GM08714 (cell line): ENCODE data around the gene ALCAM.

Experiments used
- H3K4me3 ChIP-seq: fragments of 200-500 bp; sonication (Bioruptor generic); 2 replicates; pipeline ENCODE4 v1.5.1; 2014; ENCODE audit warnings: mild to moderate bottlenecking, low read length, inconsistent platforms
- ZNF274 ChIP-seq: IDR thresholded peaks from 2 replicates; pipeline ENCODE4 v1.6.1; 2012; ENCODE audit warnings: mild to moderate bottlenecking, low read depth, low read length

ALCAM gene

GRCh38 chr3:105553851-105554250 lies 187.1 kb downstream of the ALCAM start:
- no peak overlapping the region for H3K4me3 ChIP-seq
- no peak for TF ChIP-seq ZNF274

- TF ChIP-seq ZNF274: no peak
- no peak overlapping the region for H3K4me3 ChIP-seq
Observed at GRCh38 chr3:105555206-105555605, 188.5 kb downstream of the ALCAM start.

- no peak overlapping the region for H3K4me3 ChIP-seq
- no peak for TF ChIP-seq ZNF274
Observed at GRCh38 chr3:105559856-105560255, 193.1 kb downstream of the ALCAM start.

GRCh38 chr3:105561876-105562275 lies 195.2 kb downstream of the ALCAM start:
- no peak overlapping the region for H3K4me3 ChIP-seq
- TF ChIP-seq ZNF274: no peak

- TF ChIP-seq ZNF274: no peak
Observed at GRCh38 chr3:105564546-105565288, 198.0 kb downstream of the ALCAM start.

GRCh38 chr3:105571005-105571404 lies 204.3 kb downstream of the ALCAM start:
- H3K4me3 ChIP-seq: no peak overlapping the region
- TF ChIP-seq ZNF274: no peak

More at GRCh38 chr3:105564546-105565288, 198.0 kb downstream of the ALCAM start:
- no peak overlapping the region for H3K4me3 ChIP-seq

GRCh38 chr3:105572501-105572900 lies 205.8 kb downstream of the ALCAM start:
- no peak for TF ChIP-seq ZNF274
- H3K4me3 ChIP-seq: no peak overlapping the region

GRCh38 chr3:105579439-105579838 lies 212.7 kb downstream of the ALCAM start:
- no peak overlapping the region for H3K4me3 ChIP-seq
- no peak for TF ChIP-seq ZNF274

- TF ChIP-seq ZNF274: no peak
- H3K4me3 ChIP-seq: no peak overlapping the region
Observed at GRCh38 chr3:105580296-105580965, 213.7 kb downstream of the ALCAM start.

GRCh38 chr3:105582015-105582414 lies 215.3 kb downstream of the ALCAM start:
- TF ChIP-seq ZNF274: no peak
- H3K4me3 ChIP-seq: no peak overlapping the region

- TF ChIP-seq ZNF274: no peak
Observed at GRCh38 chr3:105584003-105584790, 217.5 kb downstream of the ALCAM start.

GRCh38 chr3:105593315-105593714 lies 226.6 kb downstream of the ALCAM start:
- H3K4me3 ChIP-seq: no peak overlapping the region
- no peak for TF ChIP-seq ZNF274

More at GRCh38 chr3:105584003-105584790, 217.5 kb downstream of the ALCAM start:
- no peak overlapping the region for H3K4me3 ChIP-seq

GRCh38 chr3:105594219-105594618 lies 227.5 kb downstream of the ALCAM start:
- no peak overlapping the region for H3K4me3 ChIP-seq
- TF ChIP-seq ZNF274: no peak

- H3K4me3 ChIP-seq: no peak overlapping the region
- TF ChIP-seq ZNF274: no peak
Observed at GRCh38 chr3:105598042-105598796, 231.5 kb downstream of the ALCAM start.
